Kidney capillary endothelial cell (primary cell): ENCODE measurements around the gene LTBP4.

ENCODE experiments used
- DNase-seq: peaks from one replicate; pipeline ENCODE4 v3.0.0-alpha.2; 2018; ENCODE audit warnings: low spot score

LTBP4 gene

GRCh38 chr19:40663695-40664692 lies 62.8 kb downstream of the LTBP4 start:
- DNase-seq: no peak

DNA sequence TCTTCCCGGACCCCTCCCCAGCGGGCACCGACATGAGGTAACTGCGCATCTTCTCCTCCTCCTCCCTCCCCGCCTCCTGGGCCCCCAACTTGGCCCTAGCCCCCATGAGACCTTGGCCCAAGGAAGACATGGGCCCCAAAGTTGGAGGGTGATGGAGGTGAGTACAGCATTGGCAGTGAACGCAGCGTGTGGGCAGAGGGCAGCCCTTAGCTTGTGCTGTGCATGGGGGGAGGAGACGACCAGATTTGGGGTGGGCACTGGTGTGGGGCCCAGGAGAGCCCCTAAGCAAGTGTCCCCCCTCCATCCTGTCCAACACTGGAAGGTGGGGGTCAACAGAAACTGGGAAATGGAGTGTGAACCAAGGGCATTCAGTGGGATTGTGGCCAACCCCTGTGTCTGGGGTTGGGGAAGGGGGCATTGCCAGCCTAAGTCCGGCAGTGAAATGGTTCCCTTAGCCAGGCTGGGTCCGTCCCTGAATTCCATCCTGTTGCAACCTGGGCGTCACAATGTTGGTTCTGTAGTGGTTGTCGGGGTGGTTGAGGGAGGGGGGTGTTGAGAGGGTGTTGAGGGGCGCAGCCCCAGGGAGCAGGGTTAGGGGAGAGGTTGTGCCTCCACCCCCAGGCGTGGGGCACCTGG lies 65.8 kb downstream of the LTBP4 start:
- no peak for DNase-seq

- no peak for DNase-seq
Measured at GRCh38 chr19:40667602-40668001, 66.4 kb downstream of the LTBP4 start.

GRCh38 chr19:40668991-40669614 lies 67.9 kb downstream of the LTBP4 start:
- DNase-seq: no peak

- no peak for DNase-seq
Measured at GRCh38 chr19:40671404-40671803, 70.2 kb downstream of the LTBP4 start.

DNA sequence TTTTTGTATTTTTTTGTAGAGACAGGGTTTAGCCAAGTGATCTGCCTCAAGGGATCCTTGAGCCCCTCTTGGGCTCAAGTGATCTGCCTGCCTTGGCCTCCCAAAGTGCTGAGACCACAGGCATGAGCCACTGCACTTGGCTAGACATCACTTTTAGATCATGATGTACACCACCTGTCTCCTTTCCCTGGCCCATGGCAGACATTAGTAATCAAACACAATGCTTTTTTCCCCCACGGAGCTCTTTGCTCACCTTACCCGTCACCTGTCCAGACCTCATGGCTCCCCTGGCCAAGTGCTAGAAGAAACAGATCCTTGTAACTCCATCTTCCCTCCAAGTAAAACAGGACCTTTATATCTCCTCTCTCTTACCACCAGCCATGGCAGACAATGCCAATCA lies 70.9 kb downstream of the LTBP4 start:
- DNase-seq: no peak

DNA sequence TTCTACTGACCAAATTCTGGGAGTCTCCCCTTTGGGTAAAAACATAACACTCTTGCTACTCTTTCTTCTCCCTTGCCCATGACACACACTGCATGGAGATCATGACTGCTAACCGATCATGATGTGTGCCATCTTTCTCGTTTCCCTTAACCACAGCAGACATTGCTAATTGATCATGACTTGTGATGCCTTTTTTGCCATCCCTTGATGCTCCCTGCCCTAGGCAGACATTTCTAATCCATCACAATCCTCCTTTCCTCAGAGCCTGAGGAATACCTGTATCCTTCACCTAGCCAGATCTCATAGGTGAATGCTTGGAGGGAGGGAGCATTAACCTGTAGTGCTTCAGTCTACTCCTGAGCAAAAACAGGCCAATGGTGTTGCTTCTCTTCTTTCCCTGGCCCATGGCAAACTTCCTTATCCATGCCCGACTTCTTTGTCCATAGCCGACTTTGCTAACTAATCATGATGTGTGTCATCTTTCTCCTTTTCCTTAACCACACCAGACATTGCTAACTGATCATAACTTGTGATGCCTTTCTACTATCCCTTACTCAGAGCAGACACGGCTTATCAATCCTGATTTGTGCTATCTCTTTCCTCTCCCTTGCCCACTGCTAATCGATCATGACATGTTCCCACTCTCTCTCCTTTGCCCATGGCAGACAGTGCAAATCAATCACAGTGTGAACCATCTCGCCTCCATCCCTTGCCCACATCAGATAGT lies 71.6 kb downstream of the LTBP4 start:
- no peak for DNase-seq

GRCh38 chr19:40673397-40673796 lies 72.2 kb downstream of the LTBP4 start:
- DNase-seq: no peak

DNA sequence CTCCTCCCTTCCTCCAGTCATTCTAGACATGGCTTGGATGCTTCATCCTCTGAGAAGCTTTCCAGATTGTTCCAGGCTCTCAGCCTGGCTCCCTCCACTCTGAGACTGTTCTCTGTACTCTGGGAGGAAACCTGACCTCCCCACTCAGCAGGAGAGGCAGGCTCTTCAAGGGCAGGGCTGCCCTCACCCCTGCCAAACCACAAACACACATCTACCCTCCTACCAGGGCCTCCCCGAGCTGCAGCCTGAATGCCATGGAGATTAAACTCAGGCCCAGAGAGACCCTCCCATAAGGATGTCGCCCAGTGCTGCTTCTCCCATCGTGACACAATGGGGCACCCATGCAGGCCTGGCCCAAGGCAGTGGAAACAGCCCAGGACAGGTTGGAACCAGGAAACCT lies 73.1 kb downstream of the LTBP4 start:
- no peak for DNase-seq

DNA sequence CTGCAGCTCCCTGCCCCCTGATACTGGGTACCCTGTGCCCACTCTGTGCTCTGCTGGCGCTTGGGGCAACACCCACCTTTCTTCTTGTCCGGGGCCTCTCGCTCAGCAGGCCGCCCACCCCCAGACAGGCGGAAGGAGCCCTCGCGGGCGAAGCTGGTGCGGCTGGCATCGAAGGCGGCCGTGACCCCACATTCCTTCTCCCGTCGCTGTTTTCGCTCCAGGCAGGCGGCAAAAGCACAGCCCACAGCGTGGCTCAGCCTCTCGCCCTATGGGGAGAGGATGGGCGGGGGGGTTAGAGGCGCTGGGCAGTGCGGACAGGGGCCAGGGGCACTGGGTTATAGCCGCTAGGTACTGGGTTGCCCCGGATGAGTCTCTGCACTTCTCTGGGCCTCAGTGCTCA lies 76.0 kb downstream of the LTBP4 start:
- DNase-seq: no peak
